ENCODE results near the gene LOC101059915.
A peak's percentile ranks its signal among the peaks of the same experiment; 100 is the strongest.
"Not testable (repeated sequence)": the region's sequence is repeated elsewhere in the genome, so short reads cannot be mapped to it uniquely, and the experiment has no call there.

Gene LOC101059915

GRCh38 chrX:71653344-71653743 is 14.0 kb upstream of the LOC101059915 start:
- H3K4me1 Mint-ChIP-seq (ENCODE audit: low read depth) = peaks cover 20% of the 10 kb centered on the region
- no peak overlapping the region for H3K27ac Mint-ChIP-seq
- no peaks in the 10 kb centered on the region for H3K9me3 Mint-ChIP-seq
- no peak overlapping the region for H3K4me3 Mint-ChIP-seq
- no peak for ATAC-seq (replicated peaks in 1 of 2)
- peaks cover 44% of the 10 kb centered on the region for H3K27me3 Mint-ChIP-seq (ENCODE audit: low read depth)
- DNase-seq = no peak
- H3K36me3 Mint-ChIP-seq (ENCODE audit: insufficient read depth in 2 of 2) = peaks cover 0 to 1% of the 10 kb centered on the region in 2 donors

- Mint-ChIP-seq H3K4me3 (no peak overlapping the region), H3K4me1 (ENCODE audit: low read depth) (peaks cover 5% of the 10 kb centered on the region), H3K27me3 (ENCODE audit: low read depth) (peaks cover 72% of the 10 kb centered on the region), H3K9me3 (no peaks in the 10 kb centered on the region), H3K36me3 (ENCODE audit: insufficient read depth in 2 of 2) (peaks cover 0 to 1% of the 10 kb centered on the region in 2 donors), H3K27ac (no peak overlapping the region)
- DNase-seq = no peak
- no peak for ATAC-seq (replicated peaks in 1 of 2)
Measured at GRCh38 chrX:71657267-71657666, 10.1 kb upstream of the LOC101059915 start.

- peaks cover 0 to 1% of the 10 kb centered on the region in 2 donors for H3K36me3 Mint-ChIP-seq (ENCODE audit: insufficient read depth in 2 of 2)
- H3K4me3 Mint-ChIP-seq = no peak overlapping the region
- ATAC-seq (replicated peaks in 1 of 2) = no peak
- no peak for DNase-seq
- no peak overlapping the region for H3K27ac Mint-ChIP-seq
- H3K27me3 Mint-ChIP-seq (ENCODE audit: low read depth) = peaks cover 73% of the 10 kb centered on the region
- H3K9me3 Mint-ChIP-seq = no peaks in the 10 kb centered on the region
- H3K4me1 Mint-ChIP-seq (ENCODE audit: low read depth) = peaks cover 19% of the 10 kb centered on the region
Measured at GRCh38 chrX:71659342-71659741, 8.0 kb upstream of the LOC101059915 start.

- ATAC-seq (replicated peaks in 1 of 2) (no peak), DNase-seq (no peak)
- Mint-ChIP-seq H3K36me3 (ENCODE audit: insufficient read depth in 2 of 2) (peaks cover 0 to 1% of the 10 kb centered on the region in 2 donors), H3K4me3 (no peak overlapping the region), H3K27ac (no peak overlapping the region), H3K4me1 (ENCODE audit: low read depth) (peaks cover 19% of the 10 kb centered on the region), H3K27me3 (ENCODE audit: low read depth) (peaks cover 67% of the 10 kb centered on the region), H3K9me3 (no peaks in the 10 kb centered on the region)
Measured at GRCh38 chrX:71659959-71660358, 7.4 kb upstream of the LOC101059915 start.

GRCh38 chrX:71660562-71661416 is 6.6 kb upstream of the LOC101059915 start:
- peaks cover 19% of the 10 kb centered on the region for H3K4me1 Mint-ChIP-seq (ENCODE audit: low read depth)
- ATAC-seq (replicated peaks in 1 of 2) (no peak), DNase-seq (no peak)
- H3K4me3 Mint-ChIP-seq = no peak overlapping the region
- H3K27me3 Mint-ChIP-seq (ENCODE audit: low read depth) = peaks cover 58% of the 10 kb centered on the region
- no peaks in the 10 kb centered on the region for H3K9me3 Mint-ChIP-seq
- peaks cover 0 to 1% of the 10 kb centered on the region in 2 donors for H3K36me3 Mint-ChIP-seq (ENCODE audit: insufficient read depth in 2 of 2)
- no peak overlapping the region for H3K27ac Mint-ChIP-seq

- Mint-ChIP-seq H3K36me3 (ENCODE audit: insufficient read depth in 2 of 2) (no peaks in the 10 kb centered on the region), H3K27ac (no peak overlapping the region), H3K4me3 (peak overlapping the region in 1 of 2 donors; percentile 81), H3K9me3 (no peaks in the 10 kb centered on the region), H3K4me1 (ENCODE audit: low read depth) (peaks cover 19% of the 10 kb centered on the region), H3K27me3 (ENCODE audit: low read depth) (peaks cover 47% of the 10 kb centered on the region)
- ATAC-seq (replicated peaks in 1 of 2) (no peak), DNase-seq (no peak)
Measured at GRCh38 chrX:71661919-71662318, 5.4 kb upstream of the LOC101059915 start.

GRCh38 chrX:71662654-71663053 is 4.7 kb upstream of the LOC101059915 start:
- Mint-ChIP-seq H3K4me1 (ENCODE audit: low read depth) (peaks cover 19% of the 10 kb centered on the region), H3K27me3 (ENCODE audit: low read depth) (peaks cover 40% of the 10 kb centered on the region), H3K4me3 (peak overlapping the region; percentile 81 to 83)
- ATAC-seq (replicated peaks in 1 of 2) = peak; percentile 37 to 47
- not testable (repeated sequence) for H3K27ac Mint-ChIP-seq; H3K9me3 Mint-ChIP-seq; H3K36me3 Mint-ChIP-seq (ENCODE audit: insufficient read depth in 2 of 2)
- peak in 1 of 2 donors; percentile 28 for DNase-seq

GRCh38 chrX:71663238-71663637 is 4.1 kb upstream of the LOC101059915 start:
- peaks cover 19% of the 10 kb centered on the region for H3K4me1 Mint-ChIP-seq (ENCODE audit: low read depth)
- ATAC-seq (replicated peaks in 1 of 2) (peak; percentile 71 to 73), DNase-seq (peak; percentile 65 to 75)
- H3K27me3 Mint-ChIP-seq (ENCODE audit: low read depth) = peaks cover 34% of the 10 kb centered on the region
- H3K4me3 Mint-ChIP-seq = peak overlapping the region; percentile 81 to 83
- H3K27ac Mint-ChIP-seq; H3K9me3 Mint-ChIP-seq; H3K36me3 Mint-ChIP-seq (ENCODE audit: insufficient read depth in 2 of 2): not testable (repeated sequence)

- H3K4me3 Mint-ChIP-seq = not testable (repeated sequence)
Measured at GRCh38 chrX:71664202-71664601, 3.1 kb upstream of the LOC101059915 start.

GRCh38 chrX:71664889-71665491 is 2.4 kb upstream of the LOC101059915 start:
- Mint-ChIP-seq H3K27me3 (ENCODE audit: low read depth) (peaks cover 21% of the 10 kb centered on the region), H3K4me1 (ENCODE audit: low read depth) (peaks cover 19% of the 10 kb centered on the region), H3K27ac (no peak overlapping the region), H3K36me3 (ENCODE audit: insufficient read depth in 2 of 2) (no peaks in the 10 kb centered on the region), H3K4me3 (no peak overlapping the region), H3K9me3 (no peaks in the 10 kb centered on the region)
- ATAC-seq (replicated peaks in 1 of 2) = no peak
- no peak for DNase-seq

More at GRCh38 chrX:71664202-71664601, 3.1 kb upstream of the LOC101059915 start:
- H3K4me1 Mint-ChIP-seq (ENCODE audit: low read depth) = peaks cover 19% of the 10 kb centered on the region
- DNase-seq (peak in 1 of 2 donors; percentile 22), ATAC-seq (replicated peaks in 1 of 2) (peak; percentile 54 to 56)
- not testable (repeated sequence) for H3K9me3 Mint-ChIP-seq; H3K27ac Mint-ChIP-seq; H3K36me3 Mint-ChIP-seq (ENCODE audit: insufficient read depth in 2 of 2)
- peaks cover 29% of the 10 kb centered on the region for H3K27me3 Mint-ChIP-seq (ENCODE audit: low read depth)

- Mint-ChIP-seq H3K36me3 (ENCODE audit: insufficient read depth in 2 of 2) (no peaks in the 10 kb centered on the region), H3K4me3 (no peak overlapping the region), H3K9me3 (no peaks in the 10 kb centered on the region), H3K4me1 (ENCODE audit: low read depth) (peaks cover 26% of the 10 kb centered on the region), H3K27ac (no peak overlapping the region), H3K27me3 (ENCODE audit: low read depth) (peaks cover 15% of the 10 kb centered on the region)
- no peak for DNase-seq
- ATAC-seq (replicated peaks in 1 of 2) = no peak
Measured at GRCh38 chrX:71665747-71666146, 1.6 kb upstream of the LOC101059915 start.

- Mint-ChIP-seq H3K36me3 (ENCODE audit: insufficient read depth in 2 of 2) (no peaks in the 10 kb centered on the region), H3K27ac (no peak overlapping the region), H3K4me1 (ENCODE audit: low read depth) (peaks cover 34% of the 10 kb centered on the region), H3K27me3 (ENCODE audit: low read depth) (peaks cover 9% of the 10 kb centered on the region), H3K4me3 (no peak overlapping the region), H3K9me3 (no peaks in the 10 kb centered on the region)
- ATAC-seq (replicated peaks in 1 of 2) (no peak), DNase-seq (no peak)
Measured at GRCh38 chrX:71666240-71667223, 814 bp upstream of the LOC101059915 start.

- H3K9me3 Mint-ChIP-seq = no peaks in the 10 kb centered on the region
- H3K36me3 Mint-ChIP-seq (ENCODE audit: insufficient read depth in 2 of 2) = no peaks in the 10 kb centered on the region
- DNase-seq (no peak), ATAC-seq (replicated peaks in 1 of 2) (no peak)
- H3K27ac Mint-ChIP-seq = no peak overlapping the region
- H3K27me3 Mint-ChIP-seq (ENCODE audit: low read depth) = peaks cover 18% of the 10 kb centered on the region
- H3K4me3 Mint-ChIP-seq = no peak overlapping the region
- H3K4me1 Mint-ChIP-seq (ENCODE audit: low read depth) = peaks cover 28% of the 10 kb centered on the region
Measured at GRCh38 chrX:71668248-71668595, 876 bp downstream of the LOC101059915 start.

All from activated T-cell treated with anti-CD3 and anti-CD28 coated beads, Interleukin-2, amount 50 U/mL, for 72 hours (primary cell).